Right atrium auricular region (tissue), 2 donors: ENCODE results near the gene FAM171A1. TPM values are rescaled to one million over a fixed set of nuclear protein-coding genes. Genes with fewer than 3 reads are reported as not detected.

ENCODE experiments used
- DNase-seq: peaks from one replicate; pipeline ENCODE4 v3.0.0-alpha.2; 2019; ENCODE audit warnings: low spot score
- H3K27ac ChIP-seq, 2 donors: fragments of 200-600 bp; sonication (generic); 1 replicate in 1 of 2; 2 replicates in 1 of 2; pipeline ENCODE4 v1.5.1; 2016 to 2019
- H3K27me3 ChIP-seq, 2 donors: fragments of 200-600 bp; sonication (generic); one replicate each; pipeline versions ENCODE4 v1.5.1 to v1.6.0; 2017 to 2019
- H3K36me3 ChIP-seq: fragments of 200-600 bp; sonication (generic); one replicate; pipeline ENCODE4 v1.5.1; 2016
- H3K4me1 ChIP-seq, 2 donors: fragments of 200-600 bp; sonication (generic); one replicate each; pipeline versions ENCODE4 v1.5.1 to v1.6.0; 2017 to 2019
- H3K4me3 ChIP-seq, 2 donors: fragments of 200-600 bp; sonication (generic); 1 replicate in 1 of 2; 2 replicates in 1 of 2; pipeline ENCODE4 v1.5.1; 2017 to 2019; ENCODE audit warnings: mild to moderate bottlenecking in 1 of 2, moderate library complexity in 1 of 2
- H3K9me3 ChIP-seq, 2 donors: fragments of 200-600 bp; sonication (generic); one replicate each; pipeline ENCODE4 v1.5.1; 2019
- CTCF ChIP-seq, 2 donors: fragments of 200-600 bp; sonication (generic); IDR thresholded peaks; one replicate each; pipeline ENCODE4 v1.5.1; 2019; ENCODE audit warnings: antibody characterized with exemption in 2 of 2
- total RNA-seq, 2 donors: library from RNA; depleted of rRNA; stranded (reverse); fragments of >200 nt; gene quantifications; one replicate each; pipeline ENCODE4 v1.1.0, GENCODE V29; 2016

Gene FAM171A1
- total RNA-seq, 2 donors from 2014 or later = 7.8 to 13.7 TPM

- Histone ChIP-seq H3K27me3 (no peaks in the 10 kb centered on the region), H3K36me3 (no peaks in the 10 kb centered on the region), H3K9me3 (no peaks in the 10 kb centered on the region), H3K4me1 (peaks cover 0 to 5% of the 10 kb centered on the region in 2 donors), H3K4me3 (no peak overlapping the region), H3K27ac (no peak overlapping the region)
- TF ChIP-seq CTCF (IDR thresholded peaks at IDR 0.05) = no peak
- no peak for DNase-seq
These were observed 106.0 kb downstream of the FAM171A1 start for GRCh38 chr10:15265056-15265455.

- Histone ChIP-seq H3K4me1 (peaks cover 0 to 5% of the 10 kb centered on the region in 2 donors), H3K27ac (no peak overlapping the region), H3K9me3 (no peaks in the 10 kb centered on the region), H3K27me3 (no peaks in the 10 kb centered on the region), H3K36me3 (no peaks in the 10 kb centered on the region), H3K4me3 (no peak overlapping the region)
- no peak for DNase-seq
- no peak for TF ChIP-seq CTCF (IDR thresholded peaks at IDR 0.05)
These were observed 107.3 kb downstream of the FAM171A1 start for GRCh38 chr10:15263657-15264323.

- DNase-seq = peak; percentile 64
- no peaks in the 10 kb centered on the region for H3K9me3 ChIP-seq
- H3K27ac ChIP-seq = no peak overlapping the region
- no peaks in the 10 kb centered on the region for H3K27me3 ChIP-seq
- no peaks in the 10 kb centered on the region for H3K36me3 ChIP-seq
- H3K4me3 ChIP-seq = no peak overlapping the region
- TF ChIP-seq CTCF (IDR thresholded peaks at IDR 0.05) = peak in 1 of 2 donors; percentile 60
- peaks cover 0 to 5% of the 10 kb centered on the region in 2 donors for H3K4me1 ChIP-seq
These were observed 108.9 kb downstream of the FAM171A1 start for GRCh38 chr10:15262036-15262713.

- H3K4me1 ChIP-seq = peaks cover 0 to 17% of the 10 kb centered on the region in 2 donors
- no peaks in the 10 kb centered on the region for H3K27me3 ChIP-seq
- H3K27ac ChIP-seq = no peak overlapping the region
- H3K4me3 ChIP-seq = no peak overlapping the region
- no peaks in the 10 kb centered on the region for H3K36me3 ChIP-seq
- no peak for TF ChIP-seq CTCF (IDR thresholded peaks at IDR 0.05)
- no peaks in the 10 kb centered on the region for H3K9me3 ChIP-seq
- DNase-seq = no peak
These were observed 112.0 kb downstream of the FAM171A1 start for GRCh38 chr10:15259136-15259535.

GRCh38 chr10:15258255-15258654 is 112.8 kb downstream of the FAM171A1 start:
- Histone ChIP-seq H3K27ac (no peak overlapping the region), H3K4me3 (no peak overlapping the region), H3K9me3 (no peaks in the 10 kb centered on the region), H3K4me1 (peaks cover 0 to 23% of the 10 kb centered on the region in 2 donors), H3K36me3 (no peaks in the 10 kb centered on the region), H3K27me3 (no peaks in the 10 kb centered on the region)
- no peak for DNase-seq
- no peak for TF ChIP-seq CTCF (IDR thresholded peaks at IDR 0.05)
